Measurements from ENCODE around the gene CASZ1. TPM values are rescaled to one million over a fixed set of nuclear protein-coding genes. Genes with fewer than 3 reads are reported as not detected.

CASZ1 gene
- total and polyA plus RNA-seq, 2 donors (not counting 3 experiments of a cell fraction or from before 2014, with no cell fraction given), result 1.5 to 5.2 TPM

DNA sequence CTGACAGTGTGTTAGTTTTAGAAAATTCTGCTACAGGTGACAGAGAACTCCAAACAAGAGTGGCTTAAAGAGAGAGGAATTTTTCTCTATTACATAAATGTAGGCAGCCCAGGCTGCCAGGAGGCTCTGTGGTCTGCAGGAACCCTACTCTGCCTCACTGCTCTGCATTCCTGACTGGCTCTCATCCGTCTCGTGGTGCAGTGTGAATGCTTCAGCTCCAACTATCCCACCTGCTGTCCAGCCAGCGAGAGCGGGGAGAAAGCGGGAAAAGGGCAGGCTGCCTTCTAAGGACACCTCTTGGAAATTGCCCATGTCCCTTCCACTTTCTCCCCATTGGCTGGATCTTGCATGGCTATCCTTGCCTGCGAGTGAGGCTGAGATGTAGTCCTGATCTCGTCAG lies 190.4 kb downstream of the CASZ1 start:
- TF ChIP-seq, protein P1, sequence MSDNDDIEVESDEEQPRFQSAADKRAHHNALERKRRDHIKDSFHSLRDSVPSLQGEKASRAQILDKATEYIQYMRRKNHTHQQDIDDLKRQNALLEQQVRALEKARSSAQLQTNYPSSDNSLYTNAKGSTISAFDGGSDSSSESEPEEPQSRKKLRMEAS (IDR thresholded peaks at IDR 0.05; ENCODE audit: insufficient read depth, insufficient read length), result no peak
- TF ChIP-seq POLR2AphosphoS5 (IDR thresholded peaks at IDR 0.05; ENCODE audit: insufficient read depth, low read depth, low read length), result no peak
- no peak for TF ChIP-seq EZH2 (IDR thresholded peaks at IDR 0.05; ENCODE audit: borderline replicate concordance, low read depth, low read length, severe bottlenecking)
- no peak for TF ChIP-seq JUN (IDR thresholded peaks at IDR 0.05; ENCODE audit: borderline replicate concordance, insufficient read depth, insufficient read length, low read depth)
- no peak for TF ChIP-seq POLR2A (IDR thresholded peaks at IDR 0.05; ENCODE audit: low read depth, low read length)
- no peak for TF ChIP-seq MYC (IDR thresholded peaks at IDR 0.05; ENCODE audit: low read depth, low read length)
- no peak for TF ChIP-seq FOS (IDR thresholded peaks at IDR 0.05; ENCODE audit: borderline replicate concordance, insufficient read depth, low read length)
- TF ChIP-seq GATA2 (IDR thresholded peaks at IDR 0.05; ENCODE audit: insufficient read depth, insufficient read length, low read depth, low read length), result no peak
- TF ChIP-seq, protein P2, sequence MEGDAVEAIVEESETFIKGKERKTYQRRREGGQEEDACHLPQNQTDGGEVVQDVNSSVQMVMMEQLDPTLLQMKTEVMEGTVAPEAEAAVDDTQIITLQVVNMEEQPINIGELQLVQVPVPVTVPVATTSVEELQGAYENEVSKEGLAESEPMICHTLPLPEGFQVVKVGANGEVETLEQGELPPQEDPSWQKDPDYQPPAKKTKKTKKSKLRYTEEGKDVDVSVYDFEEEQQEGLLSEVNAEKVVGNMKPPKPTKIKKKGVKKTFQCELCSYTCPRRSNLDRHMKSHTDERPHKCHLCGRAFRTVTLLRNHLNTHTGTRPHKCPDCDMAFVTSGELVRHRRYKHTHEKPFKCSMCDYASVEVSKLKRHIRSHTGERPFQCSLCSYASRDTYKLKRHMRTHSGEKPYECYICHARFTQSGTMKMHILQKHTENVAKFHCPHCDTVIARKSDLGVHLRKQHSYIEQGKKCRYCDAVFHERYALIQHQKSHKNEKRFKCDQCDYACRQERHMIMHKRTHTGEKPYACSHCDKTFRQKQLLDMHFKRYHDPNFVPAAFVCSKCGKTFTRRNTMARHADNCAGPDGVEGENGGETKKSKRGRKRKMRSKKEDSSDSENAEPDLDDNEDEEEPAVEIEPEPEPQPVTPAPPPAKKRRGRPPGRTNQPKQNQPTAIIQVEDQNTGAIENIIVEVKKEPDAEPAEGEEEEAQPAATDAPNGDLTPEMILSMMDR (IDR thresholded peaks at IDR 0.05; ENCODE audit: extremely low read depth in 1 of 2, insufficient read depth in 1 of 2, low read depth in 1 of 2, low read length in 2 of 2), result no peak
- ChIA-PET POLR2A (no interaction called here), CTCF (interaction anchor here (0.9 kb wide), 1 partner anchor 19 kb away, joined by 3 read pairs; no protein-coding TSS in a partner anchor)
- Histone ChIP-seq H2AFZ (ENCODE audit: low read depth, low read length) (no peak overlapping the region), H3K27ac (ENCODE audit: insufficient read depth, low read depth, low read length) (no peak overlapping the region), H3K4me1 (ENCODE audit: control insufficient read depth, extremely low read depth, insufficient read depth, low read length) (no peaks in the 10 kb centered on the region), H3K4me2 (ENCODE audit: insufficient read depth, low read length) (no peak overlapping the region), H3K9ac (replicated peaks; ENCODE audit: extremely low read depth, insufficient read depth, low read length) (no peak overlapping the region), H3K4me3 (replicated peaks in 1 of 3; ENCODE audit: insufficient read depth in 1 of 3, low read depth in 1 of 3, low read length in 3 of 3) (no peak overlapping the region), H4K20me1 (replicated peaks; ENCODE audit: control insufficient read depth, extremely low read depth, insufficient read depth, low read length) (no peaks in the 10 kb centered on the region), H3K9me3 (replicated peaks; ENCODE audit: control insufficient read depth, insufficient read depth, low read length) (no peaks in the 10 kb centered on the region), H3K27me3 (ENCODE audit: control insufficient read depth in 2 of 2, insufficient read depth in 2 of 2, low read length in 2 of 2) (no peaks in the 10 kb centered on the region), H3K9me1 (replicated peaks; ENCODE audit: control insufficient read depth, extremely low read depth, insufficient read depth, low read length) (no peaks in the 10 kb centered on the region), H3K36me3 (ENCODE audit: control insufficient read depth in 2 of 2, extremely low read depth in 1 of 2, insufficient read depth in 2 of 2, low read length in 2 of 2) (no peaks in the 10 kb centered on the region), H3K79me2 (ENCODE audit: control insufficient read depth, insufficient read depth, low read length) (no peaks in the 10 kb centered on the region)
- intact Hi-C loops (cut with micrococcal nuclease), result no loop called here
- DNase-seq (ENCODE audit: low read depth, low spot score) (no peak), FAIRE-seq (no peak)
- no TSS peak for BruUV-seq (replicated peaks)
- dilution Hi-C loops (cut with MboI; ENCODE audit: extremely low pct_ligation_motif_present, low sequenced_read_pairs), result no loop called here
